HepG2 (cell line): ENCODE measurements around the gene TMX4.

Experiments
- MXI1 ChIP-seq: IDR thresholded peaks from 3 replicates; pipeline ENCODE4 v1.6.1; 2012; ENCODE audit warnings: low read depth, low read length, inconsistent platforms, borderline replicate concordance
- MYC ChIP-seq: sonication (generic); formaldehyde crosslinking; IDR thresholded peaks from 2 replicates; pipeline ENCODE4 v1.9.0; 2021; ENCODE audit warnings: missing genetic modification reagents, borderline replicate concordance
- NCOA2 ChIP-seq: sonication (generic); formaldehyde crosslinking; IDR thresholded peaks from 2 replicates; pipeline ENCODE4 v1.8.0; 2022; ENCODE audit warnings: inconsistent platforms
- ZBTB34 ChIP-seq: sonication (generic); formaldehyde crosslinking; IDR thresholded peaks from 2 replicates; pipeline ENCODE4 v1.8.0; 2022; ENCODE audit warnings: mild to moderate bottlenecking, missing genetic modification reagents
- ZNF691 ChIP-seq: sonication (generic); formaldehyde crosslinking; IDR thresholded peaks from 2 replicates; pipeline ENCODE4 v1.4.0; 2020; ENCODE audit warnings: missing genetic modification reagents, low read depth, mild to moderate bottlenecking, borderline replicate concordance
- TF ChIP-seq, protein P1 (sequence below): sonication (generic); formaldehyde crosslinking; IDR thresholded peaks from 2 replicates; pipeline ENCODE4 v1.5.0; 2020; ENCODE audit warnings: mild to moderate bottlenecking, missing genetic modification reagents, moderate library complexity

DNA sequence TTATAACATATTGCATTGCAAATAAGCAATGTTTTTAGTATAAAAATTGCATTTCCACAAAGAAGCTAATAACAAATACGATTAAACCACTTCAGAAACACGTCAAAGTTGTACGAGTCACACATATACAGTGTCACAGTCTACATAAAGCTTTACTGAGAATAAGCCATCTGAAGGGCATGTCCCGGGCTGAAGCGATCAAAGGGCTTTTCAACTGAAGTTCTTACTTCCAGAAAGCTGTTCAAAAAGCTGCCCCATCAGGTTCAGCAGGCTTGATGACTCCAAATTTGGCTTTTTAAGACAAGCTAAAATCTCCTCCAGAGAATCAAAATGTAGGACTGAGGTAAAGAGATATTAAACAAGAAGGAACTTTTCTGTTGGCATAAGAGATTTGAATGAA lies 41.9 kb downstream of the TMX4 start:
- no peak for TF ChIP-seq ZNF691
- no peak for TF ChIP-seq MXI1
- TF ChIP-seq, protein P1, sequence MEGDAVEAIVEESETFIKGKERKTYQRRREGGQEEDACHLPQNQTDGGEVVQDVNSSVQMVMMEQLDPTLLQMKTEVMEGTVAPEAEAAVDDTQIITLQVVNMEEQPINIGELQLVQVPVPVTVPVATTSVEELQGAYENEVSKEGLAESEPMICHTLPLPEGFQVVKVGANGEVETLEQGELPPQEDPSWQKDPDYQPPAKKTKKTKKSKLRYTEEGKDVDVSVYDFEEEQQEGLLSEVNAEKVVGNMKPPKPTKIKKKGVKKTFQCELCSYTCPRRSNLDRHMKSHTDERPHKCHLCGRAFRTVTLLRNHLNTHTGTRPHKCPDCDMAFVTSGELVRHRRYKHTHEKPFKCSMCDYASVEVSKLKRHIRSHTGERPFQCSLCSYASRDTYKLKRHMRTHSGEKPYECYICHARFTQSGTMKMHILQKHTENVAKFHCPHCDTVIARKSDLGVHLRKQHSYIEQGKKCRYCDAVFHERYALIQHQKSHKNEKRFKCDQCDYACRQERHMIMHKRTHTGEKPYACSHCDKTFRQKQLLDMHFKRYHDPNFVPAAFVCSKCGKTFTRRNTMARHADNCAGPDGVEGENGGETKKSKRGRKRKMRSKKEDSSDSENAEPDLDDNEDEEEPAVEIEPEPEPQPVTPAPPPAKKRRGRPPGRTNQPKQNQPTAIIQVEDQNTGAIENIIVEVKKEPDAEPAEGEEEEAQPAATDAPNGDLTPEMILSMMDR (CRISPR knock-in tag): no peak
- no peak for TF ChIP-seq ZBTB34
- no peak for TF ChIP-seq NCOA2
- no peak for TF ChIP-seq MYC (CRISPR knock-in tag)
